GM21576 (cell line): ENCODE results near the gene SOX4.

Experiments used
- ATAC-seq: cut with Tn5 transposase; IDR thresholded peaks from one replicate; pipeline ENCODE4 v1.9.1; 2021; ENCODE audit warnings: mild to moderate bottlenecking, moderate library complexity; ENCODE audit not compliant: unreplicated experiment

SOX4 gene

GRCh38 chr6:21612067-21612745 lies 18.7 kb downstream of the SOX4 start:
- no peak for ATAC-seq

DNA sequence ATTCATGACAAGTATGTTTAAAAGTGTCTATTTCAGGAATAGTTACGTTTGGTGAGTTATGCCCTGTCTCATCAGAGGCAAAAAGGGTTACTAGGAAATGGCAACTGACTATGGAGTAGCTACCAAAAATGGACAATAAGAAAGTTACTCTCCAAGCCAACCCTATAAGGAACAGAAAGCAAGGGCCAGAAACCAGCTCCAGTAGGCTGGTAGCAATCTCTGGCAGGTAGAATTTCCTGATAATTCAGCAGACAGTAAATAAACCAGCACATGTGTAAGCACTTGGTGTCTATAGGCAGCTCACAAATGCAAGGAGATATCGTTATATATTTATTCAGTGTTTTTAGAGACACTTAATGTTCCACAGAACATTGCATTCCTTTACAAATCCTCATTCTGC lies 20.3 kb downstream of the SOX4 start:
- ATAC-seq = no peak

GRCh38 chr6:21614226-21614625 lies 20.7 kb downstream of the SOX4 start:
- ATAC-seq = no peak

DNA sequence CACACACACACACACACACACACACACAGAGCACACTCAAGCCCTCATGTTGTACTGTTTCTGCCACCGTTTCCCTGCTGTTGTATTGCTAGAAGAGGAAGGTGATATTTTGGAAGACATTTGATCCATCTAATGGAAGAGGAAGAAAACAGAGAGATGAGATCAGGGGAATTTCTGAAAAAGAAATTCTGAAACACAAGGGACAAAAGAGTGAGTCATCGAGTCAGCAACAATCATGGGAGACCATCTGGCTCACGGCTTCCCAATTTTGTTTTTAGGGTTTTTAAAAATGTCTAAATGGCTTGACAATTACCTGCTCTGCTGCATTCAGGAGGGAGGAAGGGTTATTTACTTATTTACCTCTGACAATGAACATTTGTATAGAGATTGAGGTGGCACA lies 22.0 kb downstream of the SOX4 start:
- no peak for ATAC-seq

- ATAC-seq = no peak
Measured at GRCh38 chr6:21616005-21616404, 22.5 kb downstream of the SOX4 start.

GRCh38 chr6:21625642-21626041 lies 32.1 kb downstream of the SOX4 start:
- no peak for ATAC-seq

- no peak for ATAC-seq
Measured at GRCh38 chr6:21626756-21627155, 33.2 kb downstream of the SOX4 start.

DNA sequence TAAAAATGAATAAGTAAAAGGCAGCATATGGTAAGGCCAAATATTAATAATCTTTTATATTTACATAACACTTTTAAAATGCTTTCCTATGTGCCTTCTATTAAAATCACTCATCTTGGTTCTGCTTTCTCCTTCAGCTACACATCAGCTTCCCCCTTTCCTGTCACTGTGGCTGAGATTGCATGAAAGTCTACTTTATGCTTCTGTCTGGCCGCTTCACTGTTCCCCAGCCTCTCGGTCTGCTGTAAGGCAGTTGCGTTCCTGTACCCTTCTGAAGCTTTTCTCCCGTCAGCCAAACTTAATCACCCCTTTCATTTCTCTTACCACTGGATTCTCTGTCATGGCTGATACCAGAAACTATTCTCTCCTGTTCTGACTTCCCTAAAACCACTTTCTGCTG lies 34.6 kb downstream of the SOX4 start:
- ATAC-seq = no peak

DNA sequence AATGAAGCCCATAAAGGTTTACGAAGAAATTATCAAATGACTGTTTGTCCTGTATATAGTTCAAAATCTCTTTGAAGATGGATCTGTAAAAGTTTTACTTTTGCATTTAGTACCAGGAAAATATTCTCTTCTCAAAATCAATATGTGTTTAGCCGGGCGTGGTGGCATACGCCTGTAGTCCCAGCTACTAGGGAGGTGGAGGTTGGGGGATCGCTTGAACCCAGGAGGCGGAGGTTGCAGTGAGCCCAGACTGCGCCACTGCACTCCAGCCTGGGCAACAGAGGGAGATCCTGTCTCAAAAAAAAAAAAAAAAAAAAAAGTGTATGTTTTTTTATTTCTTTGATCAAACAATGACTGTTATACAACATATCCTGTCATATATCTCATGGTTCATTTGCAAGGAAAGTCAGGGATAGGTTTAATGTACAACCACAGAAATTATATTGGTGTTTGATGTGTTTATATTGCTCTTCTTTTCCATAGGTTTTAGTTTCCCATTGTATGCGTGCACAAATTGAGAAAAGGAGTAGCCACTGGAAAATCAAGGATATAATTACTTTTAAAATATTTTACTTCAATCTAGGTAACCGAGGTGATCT lies 40.1 kb downstream of the SOX4 start:
- ATAC-seq = no peak

GRCh38 chr6:21634582-21634981 lies 41.0 kb downstream of the SOX4 start:
- ATAC-seq = no peak

DNA sequence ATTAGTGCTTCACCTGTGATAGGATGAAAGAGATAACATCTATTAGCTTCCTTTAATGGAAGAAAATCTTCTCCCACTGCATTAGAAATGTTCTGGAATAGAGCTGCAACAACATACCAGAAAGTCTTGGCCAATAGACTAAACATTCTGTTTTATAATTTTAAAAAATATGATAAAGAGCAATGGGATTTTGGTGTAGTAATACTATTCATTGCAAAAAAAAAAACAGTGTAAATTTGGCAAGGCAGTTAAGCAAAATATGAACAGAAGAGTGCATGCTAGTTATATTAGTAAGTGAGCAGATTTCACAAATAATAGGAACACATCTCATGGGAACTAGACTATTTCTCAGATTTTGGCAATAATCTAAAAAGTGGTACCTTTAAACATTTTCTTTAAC lies 43.3 kb downstream of the SOX4 start:
- ATAC-seq = no peak

DNA sequence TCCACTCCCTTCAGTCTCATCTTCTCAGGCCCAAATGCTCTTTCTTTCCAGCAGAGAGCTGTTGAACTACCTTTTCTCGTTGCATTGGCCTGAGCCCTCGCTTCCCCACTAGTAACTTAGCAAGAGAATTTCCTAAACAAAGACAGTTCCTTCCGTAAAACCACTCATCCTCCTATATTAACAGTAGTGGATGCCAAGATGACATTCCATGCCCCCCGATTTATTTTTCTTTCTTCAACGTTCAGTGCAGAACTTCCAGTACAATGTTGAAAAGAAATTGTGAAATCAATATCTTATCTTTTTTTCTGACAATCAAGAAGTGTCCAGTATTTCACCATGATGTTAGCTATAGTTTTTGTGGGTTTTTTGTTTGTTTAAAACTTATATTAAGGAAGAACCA lies 45.8 kb downstream of the SOX4 start:
- no peak for ATAC-seq
